Activated CD8-positive, alpha-beta T cell treated with anti-CD3 and anti-CD28 coated beads for 36 hours (primary cell): ENCODE data around the gene CD99. TPM values are rescaled to one million over a fixed set of nuclear protein-coding genes. Genes with fewer than 3 reads are reported as not detected.

ENCODE experiments used
- ATAC-seq: fragments of 200-7000 bp; cut with Tn5 transposase; one replicate; pipeline ENCODE4 v1.10.0; 2021; ENCODE audit warnings: mild to moderate bottlenecking, moderate library complexity
- CTCF ChIA-PET: fragments of 350-600 bp; sonication (Branson Sonifier 250); formaldehyde crosslinking; loops from one replicate; lab custom pipeline; 2021; ENCODE audit warnings: antibody characterized with exemption; lab: Charles Lee
- POLR2A ChIA-PET: fragments of 350-600 bp; sonication (Branson Sonifier 250); formaldehyde crosslinking; loops from one replicate; lab custom pipeline; 2021; ENCODE audit warnings: antibody characterized with exemption; lab: Charles Lee
- DNase-seq: peaks from one replicate; pipeline ENCODE4 v3.0.0-alpha.2; 2020
- H3K27ac Mint-ChIP-seq: one replicate; pipeline ENCODE4 v1.8.0; 2021; ENCODE audit warnings: mild to moderate bottlenecking, mixed read lengths
- H3K27me3 Mint-ChIP-seq: one replicate; pipeline ENCODE4 v1.8.0; 2021; ENCODE audit warnings: mixed read lengths
- H3K36me3 Mint-ChIP-seq: one replicate; pipeline ENCODE4 v1.8.0; 2021; ENCODE audit warnings: low read depth, mixed read lengths
- H3K4me1 Mint-ChIP-seq: one replicate; pipeline ENCODE4 v1.8.0; 2021; ENCODE audit warnings: low read depth, mixed read lengths
- H3K4me3 Mint-ChIP-seq: one replicate; pipeline ENCODE4 v1.8.0; 2021; ENCODE audit warnings: mild to moderate bottlenecking, moderate library complexity, mixed read lengths
- H3K9me3 Mint-ChIP-seq: one replicate; pipeline ENCODE4 v1.8.0; 2021; ENCODE audit warnings: mixed read lengths
- intact Hi-C: fragments of 100-400 bp; cut with micrococcal nuclease; formaldehyde crosslinking; loops from one replicate; pipeline ENCODE4 v1.10.0; 2022
- total RNA-seq, 2 experiments: library from RNA; stranded (reverse); gene quantifications; one replicate each; pipeline ENCODE4 v1.2.3, GENCODE V29; 2021
- TF ChIP-seq, protein P1 (sequence below): fragments of 200-600 bp; IDR thresholded peaks from one replicate; pipeline ENCODE4 v1.8.0; 2022; ENCODE audit warnings: antibody characterized with exemption, mild to moderate bottlenecking

Gene CD99
- total RNA-seq, 2 experiments from 2014 or later: 121 to 123 TPM

DNA sequence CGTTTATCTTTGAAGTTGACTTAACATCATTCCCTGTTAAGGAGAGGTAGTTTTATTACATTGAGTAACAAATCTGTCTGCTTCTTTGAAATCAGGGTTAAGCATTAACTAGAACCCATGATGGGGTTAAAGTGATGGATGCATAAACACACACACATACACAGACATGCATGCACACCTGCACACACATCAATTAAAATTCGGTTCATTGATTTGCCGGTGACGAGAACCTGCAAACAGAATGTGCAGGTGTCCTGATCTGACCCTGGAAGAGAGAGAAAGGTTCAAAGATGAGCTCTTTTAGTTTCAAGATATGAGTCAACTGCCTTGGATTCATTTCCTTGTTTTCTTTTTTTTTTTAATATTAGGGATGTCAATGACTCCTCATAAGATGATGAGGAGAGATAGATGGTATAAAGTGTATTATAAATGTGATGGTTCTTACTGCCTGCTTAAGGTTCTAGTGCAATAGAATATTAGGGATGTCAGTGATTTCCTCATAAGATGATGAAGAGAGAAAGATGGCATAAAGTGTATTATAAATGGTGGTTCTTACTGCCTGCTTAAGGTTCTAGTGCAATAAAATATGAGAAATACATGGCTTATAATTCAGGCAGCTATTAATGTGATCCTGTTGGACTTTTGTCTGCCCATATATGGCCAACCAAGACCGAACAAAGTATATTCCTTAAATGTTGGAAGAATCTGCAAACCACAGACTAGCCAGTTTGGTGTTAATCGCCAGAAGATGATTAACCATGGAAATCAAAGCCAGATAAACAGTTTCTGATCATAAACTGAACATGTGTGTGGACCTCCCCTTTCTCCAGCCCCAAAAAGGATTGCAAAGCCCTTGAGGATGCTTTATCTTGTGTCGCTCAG lies 14.1 kb upstream of the CD99 start:
- no peak for DNase-seq
- TF ChIP-seq, protein P1, sequence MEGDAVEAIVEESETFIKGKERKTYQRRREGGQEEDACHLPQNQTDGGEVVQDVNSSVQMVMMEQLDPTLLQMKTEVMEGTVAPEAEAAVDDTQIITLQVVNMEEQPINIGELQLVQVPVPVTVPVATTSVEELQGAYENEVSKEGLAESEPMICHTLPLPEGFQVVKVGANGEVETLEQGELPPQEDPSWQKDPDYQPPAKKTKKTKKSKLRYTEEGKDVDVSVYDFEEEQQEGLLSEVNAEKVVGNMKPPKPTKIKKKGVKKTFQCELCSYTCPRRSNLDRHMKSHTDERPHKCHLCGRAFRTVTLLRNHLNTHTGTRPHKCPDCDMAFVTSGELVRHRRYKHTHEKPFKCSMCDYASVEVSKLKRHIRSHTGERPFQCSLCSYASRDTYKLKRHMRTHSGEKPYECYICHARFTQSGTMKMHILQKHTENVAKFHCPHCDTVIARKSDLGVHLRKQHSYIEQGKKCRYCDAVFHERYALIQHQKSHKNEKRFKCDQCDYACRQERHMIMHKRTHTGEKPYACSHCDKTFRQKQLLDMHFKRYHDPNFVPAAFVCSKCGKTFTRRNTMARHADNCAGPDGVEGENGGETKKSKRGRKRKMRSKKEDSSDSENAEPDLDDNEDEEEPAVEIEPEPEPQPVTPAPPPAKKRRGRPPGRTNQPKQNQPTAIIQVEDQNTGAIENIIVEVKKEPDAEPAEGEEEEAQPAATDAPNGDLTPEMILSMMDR: no peak
- H3K4me3 Mint-ChIP-seq: no peak overlapping the region
- H3K36me3 Mint-ChIP-seq: no peaks in the 10 kb centered on the region
- H3K9me3 Mint-ChIP-seq: no peaks in the 10 kb centered on the region
- H3K27me3 Mint-ChIP-seq: no peaks in the 10 kb centered on the region
- no peak overlapping the region for H3K27ac Mint-ChIP-seq
- H3K4me1 Mint-ChIP-seq: no peaks in the 10 kb centered on the region
- intact Hi-C loops: no loop called here
- ChIA-PET CTCF (no interaction called here), POLR2A (no interaction called here)
- no peak for ATAC-seq

DNA sequence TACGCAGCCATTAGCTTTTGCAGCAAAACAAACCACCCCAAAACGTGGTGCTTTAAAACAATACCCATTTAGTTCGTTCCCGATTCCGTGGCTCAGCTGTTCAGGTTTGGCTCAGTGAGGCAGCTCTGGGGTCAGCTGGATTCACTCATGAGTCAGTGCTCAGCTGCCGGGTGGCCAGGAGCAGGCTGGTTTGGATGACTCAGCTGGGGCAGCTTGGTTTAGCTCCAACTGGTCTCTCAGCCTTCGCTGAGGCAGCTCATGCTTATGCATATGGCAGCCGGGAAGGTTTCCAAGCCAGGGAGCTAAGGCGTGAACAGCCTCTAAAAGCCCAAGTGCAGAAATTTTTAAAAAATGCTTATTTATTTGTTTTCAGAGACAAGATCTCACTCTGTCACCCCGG lies 13.3 kb upstream of the CD99 start:
- Mint-ChIP-seq H3K36me3 (no peaks in the 10 kb centered on the region), H3K9me3 (no peaks in the 10 kb centered on the region), H3K4me3 (no peak overlapping the region), H3K4me1 (no peaks in the 10 kb centered on the region), H3K27me3 (no peaks in the 10 kb centered on the region), H3K27ac (no peak overlapping the region)
- ATAC-seq (no peak), DNase-seq (no peak)
- TF ChIP-seq, protein P1: no peak
- ChIA-PET CTCF (no interaction called here), POLR2A (no interaction called here)
- intact Hi-C loops: no loop called here

DNA sequence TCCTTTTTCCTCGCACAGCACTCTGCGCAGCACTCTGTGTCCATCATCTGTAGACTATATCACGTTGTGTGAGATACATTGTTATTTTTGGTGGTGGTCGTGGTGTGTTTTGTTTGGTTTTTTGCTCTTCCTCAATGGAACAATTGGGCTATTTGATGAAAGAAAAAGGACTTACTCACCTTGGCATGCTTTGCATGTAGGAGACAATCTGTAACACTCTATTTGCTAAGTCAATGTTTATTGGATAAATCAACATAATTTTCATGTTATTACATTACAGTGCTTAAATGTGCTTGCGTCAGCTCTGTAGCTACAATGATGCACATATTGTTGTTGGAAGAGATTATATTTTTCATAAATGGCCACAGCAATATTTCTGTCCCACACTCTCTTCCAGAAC lies 12.5 kb upstream of the CD99 start:
- Mint-ChIP-seq H3K4me1 (no peaks in the 10 kb centered on the region), H3K27me3 (no peaks in the 10 kb centered on the region), H3K36me3 (no peaks in the 10 kb centered on the region), H3K4me3 (no peak overlapping the region), H3K9me3 (no peaks in the 10 kb centered on the region), H3K27ac (no peak overlapping the region)
- TF ChIP-seq, protein P1: no peak
- ATAC-seq (no peak), DNase-seq (no peak)
- intact Hi-C loops: no loop called here
- ChIA-PET POLR2A (no interaction called here), CTCF (no interaction called here)

DNA sequence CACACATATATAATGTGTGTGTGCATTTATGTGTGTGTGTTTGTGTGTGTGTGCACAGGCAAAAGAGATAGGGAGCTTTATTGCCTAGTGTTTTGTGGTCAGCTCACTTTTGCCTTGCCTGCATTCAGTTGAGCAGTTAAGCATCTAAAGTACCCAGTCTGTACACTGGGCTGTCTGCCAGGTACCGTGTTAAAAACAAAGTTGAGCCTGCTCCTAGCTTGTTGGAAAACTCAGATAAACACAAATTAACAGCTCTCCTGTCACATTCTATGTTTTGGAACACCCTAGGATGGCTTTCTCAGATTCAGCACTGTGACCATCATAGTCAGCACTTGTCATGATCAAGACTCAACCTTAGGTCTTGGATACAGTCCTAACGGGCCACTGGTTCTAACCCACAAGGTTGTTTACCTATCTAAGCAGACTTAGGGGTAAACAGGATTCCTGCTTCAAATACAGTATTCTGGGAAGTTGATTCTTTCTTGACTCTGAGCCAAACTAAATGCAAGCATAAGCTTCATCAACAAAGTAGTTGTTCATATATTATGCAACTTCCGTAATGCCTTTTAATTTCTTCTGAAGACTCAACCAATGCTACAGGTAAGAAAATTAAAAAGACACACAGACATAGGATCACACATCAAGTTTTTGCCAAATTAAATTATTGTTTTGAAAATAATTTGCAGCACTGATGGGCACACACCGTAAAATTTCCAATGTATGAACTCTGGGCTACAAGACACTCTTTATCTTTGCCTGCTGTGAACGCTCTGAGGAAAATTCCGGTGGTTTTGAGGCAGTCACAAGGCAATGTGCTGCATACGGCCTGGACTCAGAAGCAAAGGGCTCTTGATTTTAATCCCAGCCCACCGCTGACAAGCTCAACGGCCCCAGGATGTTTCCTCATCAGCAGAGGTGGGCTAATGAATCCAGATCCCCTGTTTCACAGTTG lies 11.3 kb upstream of the CD99 start:
- ATAC-seq: no peak
- no peak overlapping the region for H3K4me3 Mint-ChIP-seq
- intact Hi-C loops: no loop called here
- H3K27ac Mint-ChIP-seq: no peak overlapping the region
- no peaks in the 10 kb centered on the region for H3K9me3 Mint-ChIP-seq
- DNase-seq: no peak
- H3K4me1 Mint-ChIP-seq: no peaks in the 10 kb centered on the region
- ChIA-PET CTCF (no interaction called here), POLR2A (no interaction called here)
- TF ChIP-seq, protein P1: no peak
- no peaks in the 10 kb centered on the region for H3K27me3 Mint-ChIP-seq
- H3K36me3 Mint-ChIP-seq: no peaks in the 10 kb centered on the region
